Heart left ventricle (tissue), 16 donors: ENCODE data around the gene ADCY10. TPM values are rescaled to one million over a fixed set of nuclear protein-coding genes. Genes with fewer than 3 reads are reported as not detected.

ENCODE experiments used
- ATAC-seq, 4 donors: fragments of 200-7000 bp; cut with Tn5 transposase; one replicate each; pipeline ENCODE4 v1.9.1; 2020 to 2022; ENCODE audit warnings: moderate library complexity in 4 of 4, mild to moderate bottlenecking in 3 of 4, moderate number of reproducible peaks in 1 of 4
- DNase-seq, 5 donors: peaks; one replicate each; pipeline ENCODE4 v3.0.0-alpha.2; 2020
- H3K27ac ChIP-seq, 12 donors: fragments of 200-600 bp; sonication (generic) in 4 of 12; one replicate each; pipeline versions ENCODE4 v1.5.0 to v1.8.0; 2016 to 2022; ENCODE audit warnings: mild to moderate bottlenecking in 2 of 12
- H3K27me3 ChIP-seq, 9 donors: fragments of 200-600 bp; sonication (generic) in 2 of 9; one replicate each; pipeline versions ENCODE4 v1.5.1 to v1.8.0; 2016 to 2022; ENCODE audit warnings: mild to moderate bottlenecking in 3 of 9
- H3K36me3 ChIP-seq, 9 donors: fragments of 200-600 bp; sonication (generic) in 2 of 9; one replicate each; pipeline versions ENCODE4 v1.5.0 to v1.8.0; 2018 to 2022; ENCODE audit warnings: mild to moderate bottlenecking in 2 of 9
- H3K4me1 ChIP-seq, 12 donors: fragments of 200-600 bp; sonication (generic) in 4 of 12; one replicate each; pipeline versions ENCODE4 v1.5.0 to v1.8.0; 2016 to 2022; ENCODE audit warnings: mild to moderate bottlenecking in 3 of 12
- H3K4me3 ChIP-seq, 12 donors: fragments of 200-600 bp; sonication (generic) in 4 of 12; one replicate each; pipeline versions ENCODE4 v1.5.0 to v1.8.0; 2017 to 2022; ENCODE audit warnings: mild to moderate bottlenecking in 9 of 12, moderate library complexity in 4 of 12
- H3K9me3 ChIP-seq, 12 donors: fragments of 200-600 bp; sonication (generic) in 4 of 12; one replicate each; pipeline versions ENCODE4 v1.5.0 to v1.8.0; 2016 to 2022; ENCODE audit warnings: mild to moderate bottlenecking in 1 of 12
- CTCF ChIP-seq, 12 donors: fragments of 200-600 bp; sonication (generic) in 4 of 12; IDR thresholded peaks; one replicate each; pipeline versions ENCODE4 v1.5.0 to v1.8.0; 2018 to 2022; ENCODE audit warnings: antibody characterized with exemption in 12 of 12, mild to moderate bottlenecking in 5 of 12
- POLR2A ChIP-seq, 2 donors: fragments of 450-650 bp; IDR thresholded peaks; one replicate each; pipeline ENCODE4 v1.6.1; 2017; ENCODE audit warnings: antibody characterized with exemption in 2 of 2, mild to moderate bottlenecking in 2 of 2, moderate library complexity in 2 of 2
- WGBS, 4 donors: extraction: QIAGEN DNeasy Blood & Tissue Kit in 2 of 4; methylation state at CpG; one replicate each; pipeline versions ENCODE4 v1.1.5 to v1.1.7; 2013 to 2018; 5-methylcytosine and 5-hydroxymethylcytosine counted together
- intact Hi-C, 10 donors: fragments of 100-400 bp; cut with DNase I; formaldehyde crosslinking; loops; one replicate each; pipeline versions ENCODE4 v1.11.1 to v1.14.2; 2022
- polyA plus RNA-seq, 2 donors: library from polyadenylated mRNA; stranded (reverse); fragments of 200-250 nt; gene quantifications; one replicate each; pipeline ENCODE4 v1.2.3, GENCODE V29; 2013
- total RNA-seq, 9 donors: library from RNA; depleted of rRNA in 2 of 9; stranded (reverse); fragments of >200 nt in 2 of 9; fragmentation: NEBNext Ultra II Directional in 3 of 9; extraction: Animal tissue kit (Norgen Biotek cat#: 25700) in 3 of 9; gene quantifications; one replicate each; pipeline versions ENCODE4 v1.1.0 to v1.2.4, GENCODE V29; 2016 to 2023
- donor health status: ischemic (EF 13 %, LVEDD 7.1; RV severe dilation, severe dysfunction).
- donor health status: healthy with polysubstance abuse.
- donor health status: DM: no; HTN: yes; CAD: no.
- donor health status: DM: no; HTN: no; CAD: no.
- donor health status: ischemic (EF 25% LVEDD 6.9; RV normal size, moderate dysfunction).
- donor health status: ischemic (EF 25% LVEDD 5.7; RV mildly dilated, moderate dysfunction).
- donor health status: healthy.
- donor health status: DM: yes; HTN: yes; CAD: no.
- donor health status: ischemic (EF 35%, LVEDD 5.7; RV mildly dilated, moderate dysfunction).
- donor health status: nonischemic (EF 11% LVEDD 7.7; RV severe dilation, severe dysfunction).
- donor health status: DM: yes; HTN: yes; CAD: no.
- donor health status: PGD.
- donor health status: ischemic (EF 29% LVEDD 5.4; RV normal size, mild dysfunction).
- donor health status: nonischemic (EF 23%, LVEDD 6.1; RV moderate dilation, normal function).

ADCY10 gene
- total and polyA plus RNA-seq, 11 donors, result 0.07 to 0.83 (median 0.32) TPM; not detected in 1

DNA sequence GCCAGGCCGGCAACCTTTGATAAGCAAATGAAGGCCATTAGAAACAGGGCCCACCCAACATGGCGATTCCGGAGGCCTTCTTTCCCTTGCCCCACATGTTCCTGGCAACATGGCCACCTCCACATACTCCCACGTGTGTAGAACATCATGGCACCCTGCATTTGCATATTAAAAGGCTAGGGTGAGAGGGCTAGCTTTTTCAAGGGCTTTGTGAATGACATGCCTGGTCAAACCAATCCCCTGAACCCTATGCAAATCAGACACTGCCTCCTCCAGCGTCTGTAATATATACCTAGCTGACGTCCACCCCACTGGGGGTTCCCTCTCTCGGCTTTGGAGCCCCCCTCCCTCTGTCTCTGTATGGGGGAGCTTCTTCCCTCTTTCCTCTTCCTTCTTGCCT lies 1.6 kb downstream of the ADCY10 start:
- no peak overlapping the region for H3K4me3 ChIP-seq
- peaks cover 0 to 22% (median 0%) of the 10 kb centered on the region in 12 donors for H3K4me1 ChIP-seq
- peaks cover 0 to 5% (median 0%) of the 10 kb centered on the region in 12 donors for H3K9me3 ChIP-seq
- ATAC-seq (no peak), DNase-seq (no peak)
- no peak overlapping the region for H3K27ac ChIP-seq
- peaks cover 0 to 32% (median 18%) of the 10 kb centered on the region in 9 donors for H3K36me3 ChIP-seq
- intact Hi-C loops, result loop anchor here in 1 of 10 donors (10.0 kb wide), 1 partner anchor 87 kb away; no protein-coding TSS in a partner anchor
- H3K27me3 ChIP-seq, result no peaks in the 10 kb centered on the region
- TF ChIP-seq POLR2A (IDR thresholded peaks at IDR 0.05), result no peak
- TF ChIP-seq CTCF (IDR thresholded peaks at IDR 0.05), result no peak
- WGBS, 4 donors, result 75 to 82% (median 80%) methylated on average over 7 of the region's 7 CpGs

DNA sequence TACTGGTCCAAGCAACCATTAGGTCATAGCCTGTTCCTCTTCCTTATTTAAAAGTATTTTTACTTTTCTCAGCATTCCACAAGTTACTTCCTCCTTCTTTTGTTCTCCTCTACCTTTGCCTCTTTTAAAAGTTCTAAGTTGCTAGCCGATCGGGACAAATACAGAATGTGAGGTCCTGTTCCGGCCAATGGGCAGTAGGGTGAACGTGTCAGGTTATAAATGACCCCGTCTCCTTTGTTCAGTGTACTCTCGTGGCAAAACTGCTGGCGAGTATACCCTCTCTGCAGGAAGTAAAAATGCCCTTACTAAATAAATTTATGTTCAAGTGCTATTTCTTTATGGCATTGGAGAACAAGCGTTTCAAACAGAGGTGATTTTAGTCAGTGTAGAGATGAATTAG lies 2.5 kb downstream of the ADCY10 start:
- DNase-seq (no peak), ATAC-seq (no peak)
- Histone ChIP-seq H3K27me3 (no peaks in the 10 kb centered on the region), H3K36me3 (peaks cover 0 to 23% (median 9%) of the 10 kb centered on the region in 9 donors), H3K4me1 (peaks cover 0 to 22% (median 0%) of the 10 kb centered on the region in 12 donors), H3K4me3 (peak overlapping the region in 1 of 12 donors; percentile 12), H3K9me3 (peaks cover 0 to 5% (median 0%) of the 10 kb centered on the region in 12 donors), H3K27ac (peak overlapping the region in 1 of 12 donors; percentile 56)
- TF ChIP-seq POLR2A (IDR thresholded peaks at IDR 0.05) (no peak), CTCF (IDR thresholded peaks at IDR 0.05) (no peak)
- intact Hi-C loops, result loop anchor here in 1 of 10 donors (10.0 kb wide), 1 partner anchor 87 kb away; no protein-coding TSS in a partner anchor
- WGBS, 4 donors, result 80 to 83% (median 81%) methylated on average over 8 of the region's 8 CpGs

DNA sequence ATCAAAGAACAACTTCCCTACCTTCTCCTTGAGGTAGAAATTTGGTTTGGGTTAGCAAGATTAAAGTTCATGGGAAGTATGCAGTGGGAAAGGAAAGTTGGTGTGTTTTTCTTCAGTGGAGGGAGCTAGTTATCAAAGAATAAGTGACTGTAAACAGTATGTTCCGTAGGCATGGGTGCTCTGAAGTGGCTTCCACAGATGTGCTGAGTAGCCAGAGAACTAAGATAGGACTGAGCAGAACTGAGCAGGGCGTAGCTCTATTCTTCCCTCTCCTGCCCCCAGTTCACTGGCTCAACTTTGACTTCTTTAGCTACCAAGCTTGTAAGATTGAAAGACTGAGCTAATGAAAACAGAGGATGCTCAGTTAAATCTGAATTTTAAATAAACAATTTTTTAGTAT lies 3.4 kb downstream of the ADCY10 start:
- DNase-seq (no peak), ATAC-seq (peak; percentile 66 to 89 (median 82))
- Histone ChIP-seq H3K27ac (peak overlapping the region in 1 of 12 donors; percentile 27), H3K9me3 (peaks cover 0 to 5% (median 0%) of the 10 kb centered on the region in 12 donors), H3K36me3 (peaks cover 0 to 14% (median 3%) of the 10 kb centered on the region in 9 donors), H3K4me1 (peaks cover 0 to 22% (median 0%) of the 10 kb centered on the region in 12 donors), H3K4me3 (no peak overlapping the region), H3K27me3 (no peaks in the 10 kb centered on the region)
- WGBS, 4 donors, result 41 to 74% (median 58%) methylated on average over 2 of the region's 2 CpGs
- no peak for TF ChIP-seq POLR2A (IDR thresholded peaks at IDR 0.05)
- TF ChIP-seq CTCF (IDR thresholded peaks at IDR 0.05), result no peak
- intact Hi-C loops, result loop anchor here in 1 of 10 donors (10.0 kb wide), 1 partner anchor 86 kb away; no protein-coding TSS in a partner anchor

- H3K4me3 ChIP-seq, result no peak overlapping the region
- DNase-seq (no peak), ATAC-seq (no peak)
- H3K27ac ChIP-seq, result no peak overlapping the region
- peaks cover 0 to 22% (median 0%) of the 10 kb centered on the region in 12 donors for H3K4me1 ChIP-seq
- TF ChIP-seq POLR2A (IDR thresholded peaks at IDR 0.05), result no peak
- TF ChIP-seq CTCF (IDR thresholded peaks at IDR 0.05), result no peak
- intact Hi-C loops, result loop anchor here in 2 of 10 donors (10.0 kb wide), 2 partner anchors 75 to 85 kb away; no protein-coding TSS in a partner anchor
- peaks cover 0 to 5% (median 0%) of the 10 kb centered on the region in 12 donors for H3K9me3 ChIP-seq
- peaks cover 0 to 11% (median 0%) of the 10 kb centered on the region in 9 donors for H3K36me3 ChIP-seq
- WGBS, 4 donors, result 87 to 90% (median 88%) methylated on average over 6 of the region's 6 CpGs
- no peaks in the 10 kb centered on the region for H3K27me3 ChIP-seq
Observed at GRCh38 chr1:167909691-167910180, 4.2 kb downstream of the ADCY10 start.
